IPS-20b (cell line): ENCODE results near the gene ZNF90.
A peak's percentile ranks its signal among the peaks of the same experiment; 100 is the strongest.
"Not testable (repeated sequence)": the region's sequence is repeated elsewhere in the genome, so short reads cannot be mapped to it uniquely, and the experiment has no call there.

Source experiments
- H3K27ac ChIP-seq: one replicate; pipeline ENCODE4 v1.5.1; 2013; ENCODE audit warnings: low read length
- H3K27me3 ChIP-seq: 2 replicates; pipeline ENCODE4 v1.6.1; 2013; ENCODE audit warnings: mild to moderate bottlenecking, low read length, inconsistent platforms; ENCODE audit not compliant: insufficient read depth
- H3K36me3 ChIP-seq: 2 replicates; pipeline ENCODE4 v1.6.1; 2013; ENCODE audit warnings: low read depth, mild to moderate bottlenecking, inconsistent platforms, low read length, moderate library complexity; ENCODE audit not compliant: insufficient read depth
- H3K4me1 ChIP-seq: 2 replicates; pipeline ENCODE4 v1.6.1; 2013; ENCODE audit warnings: mild to moderate bottlenecking, control low read depth, inconsistent platforms, low read length, moderate library complexity; ENCODE audit not compliant: insufficient read depth
- H3K4me3 ChIP-seq: 2 replicates; pipeline ENCODE4 v1.5.1; 2013; ENCODE audit warnings: mild to moderate bottlenecking, low read length, inconsistent platforms
- H3K9ac ChIP-seq: 2 replicates; pipeline ENCODE4 v1.6.1; 2013; ENCODE audit warnings: low read depth, mild to moderate bottlenecking, inconsistent platforms, low read length, moderate library complexity
- H3K9me3 ChIP-seq: 2 replicates; pipeline ENCODE4 v1.6.1; 2013; ENCODE audit warnings: mild to moderate bottlenecking, low read depth, low read length, inconsistent platforms; ENCODE audit not compliant: insufficient read depth

Gene ZNF90

GRCh38 chr19:20077791-20078463, at the start of gene ZNF90:
TSS of gene ZNF90 (plus strand) at chr19:20078000. CDS start at chr19:20078133, 133 bp downstream.
- H3K27ac ChIP-seq: peak within 1 kb of the TSS; percentile 15
- H3K4me3 ChIP-seq: peak within 1 kb of the TSS; percentile 87
- H3K9me3 ChIP-seq: no peaks in the 10 kb centered on the region

GRCh38 chr19:20028611-20029010, 49.2 kb upstream of the ZNF90 start:
- H3K36me3 ChIP-seq: peaks cover 49% of the 10 kb centered on the region
- no peak overlapping the region for H3K9ac ChIP-seq
- no peak overlapping the region for H3K4me3 ChIP-seq
- H3K4me1 ChIP-seq: no peaks in the 10 kb centered on the region
- H3K27ac ChIP-seq: no peak overlapping the region
- H3K9me3 ChIP-seq: no peaks in the 10 kb centered on the region
- no peaks in the 10 kb centered on the region for H3K27me3 ChIP-seq

More at GRCh38 chr19:20077791-20078463, at the start of gene ZNF90:
- no peaks in the 10 kb centered on the region for H3K27me3 ChIP-seq
- H3K4me1 ChIP-seq: peaks cover 28% of the 10 kb centered on the region
- H3K36me3 ChIP-seq: peaks cover 19% of the 10 kb centered on the region
- peak within 1 kb of the TSS; percentile 92 for H3K9ac ChIP-seq

GRCh38 chr19:20035935-20036334, 41.9 kb upstream of the ZNF90 start:
- Histone ChIP-seq H3K27me3 (no peaks in the 10 kb centered on the region), H3K9ac (no peak overlapping the region), H3K27ac (no peak overlapping the region), H3K36me3 (peaks cover 17% of the 10 kb centered on the region), H3K4me3 (no peak overlapping the region), H3K4me1 (peaks cover 6% of the 10 kb centered on the region; the same call in 1 of the 2 replicates), H3K9me3 (no peaks in the 10 kb centered on the region; the same call in 1 of the 2 replicates)

GRCh38 chr19:20038358-20039202, 39.2 kb upstream of the ZNF90 start:
- Histone ChIP-seq H3K36me3 (no peaks in the 10 kb centered on the region), H3K4me3 (peak overlapping the region; percentile 99), H3K27ac (no peak overlapping the region), H3K9me3 (no peaks in the 10 kb centered on the region; the same call in 1 of the 2 replicates), H3K4me1 (peaks cover 6% of the 10 kb centered on the region; the same call in 1 of the 2 replicates), H3K9ac (peak overlapping the region; percentile 94), H3K27me3 (no peaks in the 10 kb centered on the region)

- Histone ChIP-seq H3K27me3 (no peaks in the 10 kb centered on the region), H3K36me3 (no peaks in the 10 kb centered on the region), H3K4me1 (peaks cover 6% of the 10 kb centered on the region; the same call in 1 of the 2 replicates), H3K9ac (peak within 1 kb of the TSS; percentile 94), H3K9me3 (no peaks in the 10 kb centered on the region; the same call in 1 of the 2 replicates), H3K4me3 (peak within 1 kb of the TSS; percentile 99), H3K27ac (peak within 1 kb of the TSS; percentile 91)
Measured at GRCh38 chr19:20039203-20039723, 38.5 kb upstream of the ZNF90 start, which contains the start of gene ZNF682. TSS of gene ZNF682 (minus strand) at chr19:20039505. CDS start at chr19:20039345, 160 bp downstream.

GRCh38 chr19:20044663-20045062, 33.1 kb upstream of the ZNF90 start:
- Histone ChIP-seq H3K9ac (no peak overlapping the region), H3K27me3 (no peaks in the 10 kb centered on the region), H3K4me1 (peaks cover 4% of the 10 kb centered on the region)

DNA sequence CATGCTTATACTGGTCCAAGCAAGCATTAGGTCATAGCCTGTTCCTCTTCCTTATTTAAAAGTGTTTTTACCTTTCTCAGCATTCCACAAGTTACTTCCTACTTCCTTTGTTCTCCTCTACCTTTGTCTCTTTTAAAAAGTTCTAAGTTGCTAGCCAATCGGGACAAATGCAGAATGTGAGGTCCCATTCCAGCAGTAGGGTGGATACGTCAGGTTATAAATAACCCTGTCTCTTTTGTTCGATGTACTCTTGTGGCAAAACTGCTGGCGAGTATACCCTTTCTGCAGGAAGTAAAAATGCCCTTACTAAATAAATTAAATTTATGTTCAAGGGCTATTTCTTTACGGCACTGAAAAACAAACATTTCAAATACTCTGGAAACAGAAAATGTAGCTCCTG, 32.1 kb upstream of the ZNF90 start:
- H3K9ac ChIP-seq, H3K27me3 ChIP-seq, H3K4me1 ChIP-seq, H3K9me3 ChIP-seq, H3K4me3 ChIP-seq, H3K36me3 ChIP-seq, H3K27ac ChIP-seq: not testable (repeated sequence)

More at GRCh38 chr19:20044663-20045062, 33.1 kb upstream of the ZNF90 start:
- no peak overlapping the region for H3K27ac ChIP-seq
- H3K36me3 ChIP-seq: no peaks in the 10 kb centered on the region
- no peak overlapping the region for H3K4me3 ChIP-seq
- H3K9me3 ChIP-seq: no peaks in the 10 kb centered on the region; the same call in 1 of the 2 replicates

GRCh38 chr19:20051841-20052768, 25.7 kb upstream of the ZNF90 start:
- H3K4me3 ChIP-seq: peak overlapping the region; percentile 91
- H3K9ac ChIP-seq: peak overlapping the region; percentile 81; the same call in 1 of the 2 replicates
- no peaks in the 10 kb centered on the region for H3K36me3 ChIP-seq
- H3K9me3 ChIP-seq: no peaks in the 10 kb centered on the region
- H3K27ac ChIP-seq: peak overlapping the region; percentile 51
- peaks cover 4% of the 10 kb centered on the region; the same call in 1 of the 2 replicates for H3K4me1 ChIP-seq
- H3K27me3 ChIP-seq: no peaks in the 10 kb centered on the region

DNA sequence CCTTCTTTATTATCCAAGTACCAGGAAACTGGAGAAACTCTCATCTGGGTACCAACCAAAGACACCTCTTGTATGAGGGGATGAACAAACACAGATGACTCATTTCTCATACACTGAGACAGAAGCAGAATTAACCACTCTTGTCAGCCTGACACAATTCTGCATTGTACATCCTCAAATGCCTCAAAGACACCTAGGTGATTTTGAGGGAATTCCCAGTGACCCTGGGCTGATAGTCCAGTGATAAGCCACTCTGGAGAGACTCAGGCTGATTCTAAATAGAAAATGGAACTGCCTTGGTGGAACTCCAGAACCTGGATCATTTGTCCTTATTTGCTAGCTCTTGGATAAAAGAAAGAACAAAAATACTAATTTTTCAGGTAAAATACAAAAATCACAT, 19.1 kb upstream of the ZNF90 start:
- H3K27me3 ChIP-seq, H3K9ac ChIP-seq, H3K27ac ChIP-seq, H3K4me3 ChIP-seq, H3K36me3 ChIP-seq, H3K9me3 ChIP-seq, H3K4me1 ChIP-seq: not testable (repeated sequence)

DNA sequence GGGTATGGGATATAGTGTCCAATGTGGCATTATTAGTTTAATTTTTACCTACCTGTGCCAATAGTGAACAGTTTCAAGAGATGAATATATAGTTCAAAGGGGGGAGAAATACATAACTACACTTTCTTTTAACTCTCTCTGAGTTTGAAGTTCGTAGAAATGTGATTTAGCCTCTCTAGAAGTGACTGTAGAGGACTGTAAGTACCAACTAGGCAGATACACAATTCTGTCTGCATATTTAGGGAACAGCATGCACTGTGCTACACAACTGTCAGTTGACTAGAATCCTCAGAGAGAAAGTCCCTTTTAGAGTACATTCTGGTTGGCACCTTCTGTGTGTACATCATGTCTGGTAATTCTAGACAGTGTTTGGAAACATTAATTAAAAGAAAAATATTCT, 17.5 kb upstream of the ZNF90 start:
- Histone ChIP-seq H3K9me3 (no peaks in the 10 kb centered on the region), H3K4me3 (no peak overlapping the region), H3K36me3 (no peaks in the 10 kb centered on the region), H3K4me1 (no peaks in the 10 kb centered on the region), H3K9ac (no peak overlapping the region), H3K27me3 (no peaks in the 10 kb centered on the region), H3K27ac (no peak overlapping the region)

GRCh38 chr19:20066861-20067260, 10.9 kb upstream of the ZNF90 start:
- H3K27me3 ChIP-seq: no peaks in the 10 kb centered on the region
- H3K36me3 ChIP-seq: no peaks in the 10 kb centered on the region
- no peaks in the 10 kb centered on the region for H3K9me3 ChIP-seq
- H3K4me1 ChIP-seq: peaks cover 24% of the 10 kb centered on the region; the same call in 1 of the 2 replicates
- no peak overlapping the region for H3K4me3 ChIP-seq
- no peak overlapping the region for H3K9ac ChIP-seq
- H3K27ac ChIP-seq: no peak overlapping the region
